Diencephalon (tissue), 1 donor: ENCODE data around the gene GATM. TPM values are rescaled to one million over a fixed set of nuclear protein-coding genes. Genes with fewer than 3 reads are reported as not detected.

Experiments used
- small RNA-seq: library from RNA; depleted of rRNA; stranded (forward); fragments of <200 nt; gene quantifications from one replicate; pipeline ENCODE3, GENCODE V24; 2014
- total RNA-seq: library from RNA; depleted of rRNA; stranded (reverse); fragments of >200 nt; gene quantifications from one replicate; pipeline ENCODE4 v1.2.3, GENCODE V29; 2014

The GATM gene
- 146 TPM for total RNA-seq

GRCh38 chr15:45378149-45378912 is at the start of gene GATM:
GATM (minus strand) TSS chr15:45378544; CDS start chr15:45378453, 91 bp downstream.

Small RNA genes within 50 kb of the gene (small RNA-seq; reads per million reads assigned to genes)
- not detected for gene RNU6-953P

Other genes with a start within 250 kb of the GATM start
- not detected for gene DUOXA1, start 248.7 kb downstream of the GATM start, total RNA-seq
- under 0.01 TPM for gene DUOX1, start 248.6 kb downstream of the GATM start, total RNA-seq
- 32.5 TPM for gene SHF, start 190.6 kb downstream of the GATM start, total RNA-seq
- not detected for gene SLC28A2, start 126.3 kb downstream of the GATM start, total RNA-seq
- gene SLC30A4, start 144.2 kb upstream of the GATM start, total RNA-seq: 26.3 TPM
- 113 TPM for gene BLOC1S6, start 208.8 kb upstream of the GATM start, total RNA-seq